RPMI8226 (cell line): ENCODE measurements around the gene YARS1.

Source experiments
- DNase-seq: peaks from one replicate; pipeline ENCODE4 v3.0.0-alpha.2; 2015

YARS1 gene

DNA sequence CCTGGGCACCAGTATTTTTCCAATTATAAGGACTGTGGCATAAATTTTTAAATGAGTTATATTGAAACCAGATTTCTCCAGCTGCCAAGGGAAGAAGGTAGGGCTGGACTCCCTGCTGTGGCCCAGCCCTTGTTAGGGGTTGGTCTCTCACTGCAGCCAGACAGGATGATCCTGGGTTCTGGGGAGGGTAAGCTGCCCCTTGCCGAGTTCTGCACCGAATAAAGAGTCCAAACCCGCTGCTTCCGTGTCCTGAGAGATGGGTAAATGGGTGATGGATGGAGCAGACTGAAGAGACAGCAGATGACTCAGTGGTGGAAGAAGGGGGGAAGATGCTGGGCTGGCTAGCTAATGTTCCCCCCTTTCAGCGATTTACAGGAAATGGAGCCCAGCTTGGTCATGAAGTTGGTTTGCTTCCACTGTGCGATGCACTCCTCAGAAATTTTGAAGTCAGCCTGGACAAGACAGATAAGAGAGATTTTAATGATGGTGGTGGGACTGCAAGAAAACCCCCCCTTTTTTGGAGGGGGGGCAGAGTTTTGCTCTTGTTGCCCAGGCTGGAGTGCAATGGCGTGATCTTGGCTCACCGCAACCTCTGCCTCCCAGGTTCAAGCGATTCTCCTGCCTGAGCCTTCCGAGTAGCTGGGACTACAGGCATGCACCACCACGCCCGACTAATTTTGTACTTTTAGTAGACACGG lies 41.4 kb downstream of the YARS1 start:
- DNase-seq = no peak

DNA sequence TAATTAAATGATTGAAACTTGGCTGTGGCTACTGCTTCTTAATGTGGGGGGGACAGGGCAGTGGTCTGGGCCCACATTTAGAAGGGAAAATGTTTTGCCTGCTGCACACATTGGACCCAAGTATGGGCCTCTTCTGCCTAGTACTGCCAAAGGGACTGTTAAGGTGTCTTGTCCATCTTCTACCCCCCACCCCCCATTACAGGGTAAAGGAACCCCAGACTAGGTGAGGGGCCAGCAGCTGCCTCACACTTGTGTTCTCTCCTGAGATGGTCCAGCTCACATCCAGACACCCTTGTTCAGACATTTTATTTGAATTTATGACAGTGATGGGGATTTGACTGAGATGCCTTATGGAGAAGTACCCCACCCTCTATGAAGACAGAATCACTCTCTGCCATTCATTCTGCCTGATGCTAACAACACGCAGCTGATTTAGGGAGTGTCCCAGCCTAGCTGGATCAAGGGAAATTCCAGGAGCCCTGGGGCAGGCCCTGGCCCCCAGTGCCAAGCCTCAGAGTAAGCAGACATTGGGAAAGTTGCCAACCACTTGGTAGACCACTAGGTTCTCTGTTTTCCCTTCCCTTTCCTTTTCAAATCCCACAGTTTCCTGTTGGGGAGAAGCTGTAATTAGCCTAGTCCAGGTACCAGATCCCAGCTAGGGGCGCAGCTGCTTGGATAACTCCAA lies 42.1 kb downstream of the YARS1 start:
- DNase-seq = no peak

DNA sequence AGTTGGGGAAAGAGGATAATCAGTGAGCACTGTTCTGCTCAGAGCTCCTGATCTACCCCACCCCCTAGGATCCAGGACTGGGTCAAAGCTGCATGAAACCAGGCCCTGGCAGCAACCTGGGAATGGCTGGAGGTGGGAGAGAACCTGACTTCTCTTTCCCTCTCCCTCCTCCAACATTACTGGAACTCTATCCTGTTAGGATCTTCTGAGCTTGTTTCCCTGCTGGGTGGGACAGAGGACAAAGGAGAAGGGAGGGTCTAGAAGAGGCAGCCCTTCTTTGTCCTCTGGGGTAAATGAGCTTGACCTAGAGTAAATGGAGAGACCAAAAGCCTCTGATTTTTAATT lies 42.7 kb downstream of the YARS1 start:
- DNase-seq = no peak

DNA sequence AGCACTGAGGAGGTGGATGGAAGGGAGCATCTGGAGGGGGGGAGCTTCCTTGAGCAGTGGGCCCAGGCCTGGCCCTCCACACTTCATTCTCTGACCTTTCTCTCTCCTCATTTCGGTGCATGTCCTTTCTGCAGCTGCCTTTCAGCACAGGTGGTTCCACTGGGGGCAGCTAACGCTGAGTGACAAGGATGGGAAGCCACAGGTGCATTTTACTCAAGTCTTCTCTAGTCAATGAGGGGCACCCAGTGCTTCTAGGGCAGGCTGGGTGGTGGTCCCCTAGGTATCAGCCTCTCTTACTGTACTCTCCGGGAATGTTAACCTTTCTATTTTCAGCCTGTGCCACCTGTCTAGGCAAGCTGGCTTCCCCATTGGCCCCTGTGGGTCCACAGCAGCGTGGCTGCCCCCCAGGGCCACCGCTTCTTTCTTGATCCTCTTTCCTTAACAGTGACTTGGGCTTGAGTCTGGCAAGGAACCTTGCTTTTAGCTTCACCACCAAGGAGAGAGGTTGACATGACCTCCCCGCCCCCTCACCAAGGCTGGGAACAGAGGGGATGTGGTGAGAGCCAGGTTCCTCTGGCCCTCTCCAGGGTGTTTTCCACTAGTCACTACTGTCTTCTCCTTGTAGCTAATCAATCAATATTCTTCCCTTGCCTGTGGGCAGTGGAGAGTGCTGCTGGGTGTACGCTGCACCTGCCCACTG lies 43.2 kb downstream of the YARS1 start:
- DNase-seq = no peak

DNA sequence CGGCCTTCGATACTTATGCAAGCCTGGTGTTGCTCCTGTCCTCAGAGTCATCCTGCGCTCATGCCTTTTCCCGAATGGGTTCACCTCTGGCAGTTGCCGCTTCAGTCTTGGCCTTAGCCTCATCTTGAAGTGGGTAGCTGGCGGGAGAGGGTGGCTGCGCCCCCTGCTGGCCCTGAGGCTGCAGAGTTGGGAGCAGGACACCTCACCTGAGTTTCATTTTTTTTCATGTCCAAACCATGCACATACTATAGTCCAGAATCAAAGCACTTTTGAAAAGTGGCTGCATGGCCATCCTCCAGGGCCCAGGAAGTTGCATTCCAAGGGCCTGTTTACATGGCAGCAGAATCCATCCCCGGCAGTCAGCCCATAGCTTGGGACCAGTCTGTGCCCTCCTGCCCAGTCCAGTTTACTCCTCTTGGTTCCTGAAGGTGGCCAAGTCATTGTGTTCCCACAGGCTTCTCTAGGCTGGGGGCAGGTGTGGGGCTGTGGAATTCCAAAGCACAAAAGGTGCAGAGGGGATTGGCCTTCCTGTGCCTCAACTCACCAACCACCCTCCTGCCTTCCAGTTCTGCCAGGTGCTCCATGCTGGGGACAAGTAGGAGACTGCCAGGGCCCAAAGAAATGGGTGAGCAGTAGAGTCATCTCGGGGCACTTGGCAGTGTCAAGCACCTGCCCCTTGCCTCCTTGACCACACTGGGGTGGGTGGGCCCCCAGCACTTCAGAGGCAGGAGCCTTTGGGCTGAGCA lies 44.0 kb downstream of the YARS1 start:
- peak; percentile 89 for DNase-seq

DNA sequence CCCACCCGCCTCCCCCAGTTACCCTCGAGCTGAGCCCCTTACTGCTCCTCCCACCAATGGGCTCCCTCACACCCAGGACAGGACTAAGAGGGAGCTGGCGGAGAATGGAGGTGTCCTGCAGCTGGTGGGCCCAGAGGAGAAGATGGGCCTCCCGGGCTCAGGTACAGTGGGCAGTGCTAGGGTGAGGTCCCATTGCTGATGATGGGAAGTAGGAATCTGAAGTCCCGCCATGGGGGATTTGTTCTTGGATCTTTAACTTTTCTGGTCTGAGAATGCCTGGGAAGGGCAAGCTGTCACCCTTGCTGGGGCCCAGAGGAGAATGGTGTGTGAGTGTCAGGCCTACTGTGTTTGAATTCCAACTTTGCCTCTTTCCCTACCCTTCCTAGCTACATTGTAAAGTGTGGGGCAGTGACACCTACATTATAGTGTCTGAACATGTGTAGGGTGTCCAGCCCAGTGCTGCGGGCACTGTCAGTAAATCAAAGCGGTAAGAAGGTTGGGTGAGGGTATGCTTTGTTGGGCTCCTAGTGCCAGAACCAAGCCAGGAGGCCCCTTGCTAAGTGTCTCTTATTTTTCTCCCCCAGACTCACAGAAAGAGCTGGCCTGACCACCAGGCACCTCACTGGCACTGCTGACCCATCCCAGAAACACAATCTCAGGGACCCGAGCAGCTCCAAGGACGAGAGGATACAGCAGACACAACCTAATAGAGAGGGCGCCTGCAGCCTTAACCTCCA lies 44.7 kb downstream of the YARS1 start:
- no peak for DNase-seq

DNA sequence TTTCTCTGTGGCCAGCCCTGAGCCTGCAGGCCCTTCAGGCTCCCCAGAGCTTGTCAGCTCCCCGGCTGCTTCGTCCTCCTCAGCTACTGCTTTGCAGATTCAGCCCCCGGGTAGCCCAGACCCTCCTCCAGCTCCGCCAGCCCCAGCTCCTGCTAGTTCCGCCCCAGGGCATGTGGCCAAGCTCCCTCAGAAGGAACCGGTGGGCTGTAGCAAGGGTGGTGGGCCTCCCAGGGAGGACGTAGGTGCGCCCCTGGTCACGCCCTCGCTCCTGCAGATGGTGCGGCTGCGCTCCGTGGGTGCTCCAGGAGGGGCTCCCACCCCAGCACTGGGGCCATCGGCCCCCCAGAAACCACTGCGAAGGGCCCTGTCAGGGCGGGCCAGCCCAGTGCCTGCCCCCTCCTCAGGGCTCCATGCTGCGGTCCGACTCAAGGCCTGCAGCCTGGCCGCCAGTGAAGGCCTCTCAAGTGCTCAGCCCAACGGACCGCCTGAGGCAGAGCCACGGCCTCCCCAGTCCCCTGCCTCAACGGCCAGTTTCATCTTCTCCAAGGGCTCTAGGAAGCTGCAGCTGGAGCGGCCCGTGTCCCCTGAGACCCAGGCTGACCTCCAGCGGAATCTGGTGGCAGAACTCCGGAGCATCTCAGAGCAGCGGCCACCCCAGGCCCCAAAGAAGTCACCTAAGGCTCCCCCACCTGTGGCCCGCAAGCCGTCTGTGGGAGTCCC lies 45.4 kb downstream of the YARS1 start:
- no peak for DNase-seq

DNA sequence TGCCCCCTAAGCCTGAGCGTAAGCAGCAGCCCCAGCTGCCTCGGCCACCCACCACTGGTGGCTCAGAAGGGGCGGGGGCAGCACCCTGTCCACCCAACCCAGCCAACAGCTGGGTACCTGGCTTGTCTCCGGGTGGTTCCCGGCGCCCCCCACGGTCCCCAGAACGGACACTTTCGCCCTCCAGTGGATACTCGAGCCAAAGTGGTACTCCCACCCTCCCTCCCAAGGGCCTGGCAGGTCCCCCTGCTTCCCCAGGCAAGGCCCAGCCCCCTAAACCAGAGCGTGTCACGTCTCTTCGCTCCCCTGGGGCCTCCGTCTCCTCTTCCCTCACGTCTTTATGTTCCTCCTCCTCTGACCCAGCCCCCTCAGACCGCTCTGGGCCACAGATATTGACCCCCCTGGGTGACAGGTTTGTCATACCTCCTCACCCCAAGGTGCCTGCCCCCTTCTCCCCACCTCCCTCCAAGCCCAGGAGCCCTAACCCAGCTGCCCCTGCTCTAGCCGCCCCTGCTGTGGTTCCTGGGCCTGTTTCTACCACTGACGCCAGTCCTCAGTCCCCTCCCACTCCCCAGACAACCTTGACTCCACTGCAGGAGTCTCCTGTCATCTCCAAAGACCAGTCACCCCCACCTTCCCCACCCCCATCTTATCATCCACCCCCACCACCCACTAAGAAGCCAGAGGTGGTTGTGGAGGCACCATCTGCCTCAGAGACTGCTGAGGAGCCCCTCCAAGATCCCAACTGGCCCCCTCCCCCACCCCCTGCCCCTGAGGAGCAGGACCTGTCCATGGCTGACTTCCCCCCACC lies 46.2 kb downstream of the YARS1 start:
- no peak for DNase-seq

DNA sequence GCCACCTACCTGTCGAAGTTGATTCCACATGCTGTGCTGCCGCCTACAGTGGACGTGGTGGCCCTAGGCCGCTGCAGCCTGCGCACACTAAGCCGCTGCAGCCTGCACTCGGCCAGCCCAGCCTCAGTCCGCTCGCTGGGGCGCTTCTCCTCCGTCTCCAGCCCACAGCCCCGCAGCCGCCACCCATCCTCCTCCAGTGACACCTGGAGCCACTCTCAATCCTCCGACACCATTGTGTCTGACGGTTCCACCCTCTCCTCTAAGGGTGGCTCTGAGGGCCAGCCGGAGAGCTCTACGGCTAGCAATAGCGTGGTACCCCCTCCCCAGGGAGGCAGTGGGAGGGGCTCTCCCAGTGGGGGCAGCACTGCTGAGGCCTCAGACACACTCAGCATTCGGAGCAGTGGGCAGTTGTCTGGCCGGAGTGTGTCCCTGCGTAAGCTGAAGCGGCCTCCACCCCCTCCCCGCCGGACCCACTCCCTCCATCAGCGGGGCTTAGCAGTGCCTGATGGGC lies 46.9 kb downstream of the YARS1 start:
- DNase-seq = no peak

DNA sequence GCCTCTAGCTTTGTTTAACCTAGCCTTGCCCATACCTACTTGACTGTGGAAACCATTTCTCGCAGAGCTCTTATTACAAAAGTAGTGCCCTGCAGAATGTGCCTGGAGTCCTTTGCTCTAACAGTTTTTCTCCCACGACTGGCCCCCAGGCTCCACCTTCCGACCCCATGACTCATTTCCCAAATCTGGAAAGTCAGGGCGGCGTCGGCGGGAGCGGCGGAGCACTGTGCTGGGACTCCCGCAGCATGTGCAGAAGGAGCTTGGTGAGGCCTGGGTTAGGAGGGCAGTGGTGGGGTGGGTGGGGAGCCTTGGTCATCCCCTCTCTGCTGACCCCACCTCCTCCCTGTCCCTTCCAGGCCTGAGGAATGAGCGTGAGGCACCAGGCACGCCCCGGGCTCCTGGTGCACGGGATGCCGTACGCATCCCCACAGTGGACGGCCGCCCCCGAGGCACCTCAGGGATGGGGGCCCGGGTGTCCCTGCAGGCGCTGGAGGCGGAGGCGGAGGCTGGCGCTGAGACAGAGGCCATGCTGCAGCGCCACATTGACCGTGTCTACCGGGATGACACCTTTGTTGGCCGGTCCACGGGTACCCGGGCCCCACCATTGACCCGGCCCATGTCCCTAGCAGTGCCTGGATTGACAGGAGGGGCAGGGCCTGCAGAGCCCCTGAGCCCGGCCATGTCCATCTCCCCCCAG lies 47.5 kb downstream of the YARS1 start:
- DNase-seq = no peak

DNA sequence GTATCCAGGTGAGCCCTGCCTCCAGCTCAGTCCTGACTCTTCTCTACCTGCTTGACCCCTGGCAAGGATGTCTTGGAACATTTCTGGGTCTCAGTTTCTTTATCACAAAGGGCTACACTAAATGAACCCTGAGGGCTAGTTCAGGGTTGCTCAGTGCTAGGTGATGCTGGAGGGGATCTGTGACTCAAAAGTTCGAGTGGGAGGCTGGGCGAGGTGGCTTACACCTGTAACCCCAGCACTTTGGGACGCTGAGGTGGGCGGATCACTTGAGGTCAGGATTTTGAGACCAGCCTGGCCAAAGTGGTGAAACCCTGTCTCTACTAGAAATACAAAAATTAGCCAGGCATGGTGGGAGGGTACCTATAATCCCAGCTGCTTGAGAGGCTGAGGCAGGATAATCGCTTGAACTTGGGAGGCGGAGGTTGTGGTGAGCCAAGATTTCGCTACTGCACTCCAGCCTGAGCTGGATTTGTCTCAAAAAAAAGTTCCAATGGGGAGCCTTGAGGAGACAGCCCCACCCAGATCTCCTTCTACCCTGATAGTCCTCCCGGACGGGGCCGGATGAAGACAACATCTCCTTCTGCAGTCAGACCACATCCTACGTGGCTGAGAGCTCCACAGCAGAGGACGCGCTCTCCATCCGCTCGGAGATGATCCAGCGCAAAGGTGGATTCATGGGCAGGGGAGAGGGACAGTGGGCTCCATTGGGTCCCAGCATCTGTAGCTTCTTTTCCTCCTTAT lies 48.9 kb downstream of the YARS1 start:
- DNase-seq = no peak

DNA sequence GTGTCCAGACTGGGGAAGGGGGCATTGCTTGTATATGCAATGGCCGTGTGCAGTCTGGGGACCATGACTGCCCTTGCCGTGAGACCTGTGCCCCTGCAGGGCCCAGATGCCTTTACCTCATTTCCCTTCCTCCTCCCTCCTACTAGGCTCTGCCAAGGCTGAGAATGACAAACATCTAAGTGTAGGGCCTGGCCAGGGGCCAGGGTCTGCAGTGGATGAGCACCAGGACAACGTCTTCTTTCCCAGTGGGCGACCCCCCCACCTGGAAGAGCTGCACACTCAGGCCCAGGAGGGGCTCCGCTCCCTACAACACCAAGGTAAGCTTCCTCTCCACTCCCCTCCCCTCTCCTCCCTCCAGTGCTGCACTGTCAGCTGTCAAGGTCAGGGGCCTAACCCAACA lies 49.5 kb downstream of the YARS1 start:
- DNase-seq = no peak

DNA sequence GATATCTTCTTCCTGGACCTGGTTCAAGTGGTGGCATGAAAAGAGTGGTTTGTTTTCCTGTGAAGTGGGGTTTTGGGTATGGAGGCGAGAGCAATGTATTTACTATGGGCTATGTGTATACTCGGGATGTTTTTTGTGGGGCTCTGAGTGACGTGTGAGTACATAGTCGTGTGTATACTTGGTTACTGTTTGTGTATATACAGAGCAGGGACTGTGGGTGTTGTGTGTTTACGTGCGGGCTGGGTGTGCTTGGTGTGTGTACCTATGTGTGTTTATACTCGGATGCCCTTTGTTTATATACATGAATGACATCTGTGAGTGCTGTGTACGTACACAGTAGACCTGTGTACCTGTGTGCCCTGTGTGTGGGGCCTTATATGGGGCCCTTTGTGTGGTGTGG lies 50.0 kb downstream of the YARS1 start:
- no peak for DNase-seq

DNA sequence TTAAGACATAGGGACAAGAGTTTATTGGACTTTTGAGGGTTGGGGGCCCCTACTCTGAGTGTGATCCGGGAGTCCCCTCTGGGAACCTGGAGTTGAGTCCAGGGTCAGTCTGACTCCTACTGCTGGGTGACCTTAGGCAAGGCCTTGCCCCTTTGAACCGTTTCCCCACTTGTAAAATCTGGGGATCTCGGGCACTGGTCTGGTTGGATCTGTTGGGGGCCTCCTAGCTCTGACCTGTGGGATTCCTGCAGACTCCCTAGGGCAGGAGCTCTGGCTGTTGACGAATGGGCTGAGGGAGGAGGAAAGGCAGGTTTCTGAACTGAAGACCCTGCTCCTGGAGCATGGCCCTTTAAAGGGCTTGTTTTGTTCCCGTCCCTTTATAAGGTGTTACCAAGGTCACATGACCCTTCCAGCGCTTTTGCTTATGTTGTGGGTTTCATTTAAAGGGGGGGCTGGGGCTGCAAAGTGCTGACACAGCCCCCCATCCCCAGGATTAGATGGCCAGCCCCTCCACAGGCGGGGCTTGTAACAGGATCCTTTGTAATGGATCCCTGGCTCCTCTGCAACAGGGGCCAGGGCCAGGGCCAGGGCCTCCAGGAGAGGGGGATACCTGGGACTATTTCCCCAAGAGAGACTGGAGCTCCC lies 50.7 kb downstream of the YARS1 start:
- peak; percentile 65 for DNase-seq

DNA sequence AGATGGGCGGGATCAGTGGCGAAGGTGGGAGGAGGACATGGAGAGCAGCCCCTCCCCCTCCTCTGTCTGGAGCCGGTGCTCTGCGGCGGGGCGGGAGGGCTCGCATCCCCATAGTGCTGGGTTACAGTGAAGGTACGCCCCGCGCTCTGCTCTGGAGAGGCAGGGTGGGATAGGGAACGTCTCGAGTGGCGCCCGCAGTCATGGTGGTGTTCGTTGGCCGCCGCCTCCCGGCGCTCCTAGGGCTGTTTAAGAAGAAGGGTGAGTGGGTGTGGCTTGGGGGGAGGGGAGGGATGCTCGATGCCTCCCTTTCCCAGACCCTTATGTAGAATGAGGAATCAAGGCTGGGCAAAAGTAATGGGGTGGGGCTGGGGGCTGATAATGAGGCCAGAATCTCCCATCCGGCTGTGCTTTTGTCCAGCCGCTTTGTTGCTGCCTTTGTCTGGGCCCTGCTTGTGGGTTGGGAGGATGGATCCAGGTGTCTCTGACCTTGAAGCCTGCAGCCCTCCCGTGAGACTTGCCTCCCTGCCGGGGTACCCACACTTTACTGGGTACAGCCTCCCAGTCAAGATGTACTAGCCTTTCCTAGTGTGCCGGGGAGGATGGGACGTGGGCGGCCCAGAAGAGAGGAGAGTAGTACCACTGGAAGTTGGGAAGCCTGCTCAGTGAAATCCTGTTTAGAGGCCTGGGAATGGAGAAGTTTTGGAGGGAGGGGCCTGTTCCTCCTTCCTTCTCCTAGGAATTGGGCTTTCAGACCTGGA lies 51.4 kb downstream of the YARS1 start:
- DNase-seq = no peak

DNA sequence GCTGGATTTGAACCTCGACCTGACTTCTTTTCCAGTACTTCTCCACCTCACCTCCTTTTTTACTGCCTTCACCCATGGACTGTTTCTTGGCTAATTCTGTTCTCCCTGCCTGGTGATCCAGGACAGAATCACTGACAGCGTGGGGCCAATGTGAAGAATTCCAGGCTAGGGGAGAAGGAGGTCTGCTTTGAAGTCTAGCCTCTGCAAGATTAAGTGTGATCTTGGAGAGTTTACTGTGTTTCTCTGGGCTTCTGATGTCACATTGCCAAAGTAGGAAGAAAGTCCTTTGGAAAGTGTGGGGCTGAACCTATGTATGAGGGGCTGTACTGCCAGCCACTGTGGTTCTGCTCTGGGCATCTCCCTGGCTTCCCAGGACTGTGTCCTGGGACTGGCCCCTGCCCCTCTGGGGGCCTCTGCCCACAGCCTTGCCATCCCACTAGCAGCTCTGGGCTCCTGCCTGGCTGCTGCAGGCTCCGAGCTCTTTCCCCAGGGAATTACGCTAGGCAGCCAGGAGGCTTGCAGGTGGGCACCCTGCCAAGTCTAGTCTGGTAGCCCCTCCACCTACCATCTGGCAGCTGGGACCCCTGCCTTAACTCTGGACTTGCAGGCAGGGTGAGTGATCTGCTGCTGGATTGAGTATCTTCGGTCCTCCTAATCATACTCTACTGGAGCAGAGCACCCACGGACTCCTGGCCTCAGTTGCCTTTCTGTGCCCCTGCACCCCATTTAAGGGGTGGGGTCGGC lies 52.2 kb downstream of the YARS1 start:
- DNase-seq = no peak

DNA sequence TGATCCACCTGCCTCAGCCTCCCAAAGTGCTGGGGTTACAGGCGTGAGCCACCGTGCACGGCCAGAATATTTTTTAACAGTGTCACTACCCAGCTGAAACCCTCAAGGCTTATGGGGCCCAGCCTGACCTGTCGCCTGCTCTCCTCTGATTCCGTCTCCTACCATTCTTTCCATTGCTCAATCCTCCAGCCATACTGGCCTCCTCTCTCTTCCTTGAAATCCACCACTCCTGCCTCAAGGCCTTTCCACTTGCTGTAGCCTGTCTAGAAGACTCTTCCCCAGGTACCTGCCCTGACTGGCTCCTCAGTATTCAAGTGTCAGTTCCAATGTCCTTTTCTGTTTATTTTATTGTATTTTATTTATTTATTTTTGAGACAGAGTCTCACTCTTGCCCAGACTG lies 53.9 kb downstream of the YARS1 start:
- no peak for DNase-seq

DNA sequence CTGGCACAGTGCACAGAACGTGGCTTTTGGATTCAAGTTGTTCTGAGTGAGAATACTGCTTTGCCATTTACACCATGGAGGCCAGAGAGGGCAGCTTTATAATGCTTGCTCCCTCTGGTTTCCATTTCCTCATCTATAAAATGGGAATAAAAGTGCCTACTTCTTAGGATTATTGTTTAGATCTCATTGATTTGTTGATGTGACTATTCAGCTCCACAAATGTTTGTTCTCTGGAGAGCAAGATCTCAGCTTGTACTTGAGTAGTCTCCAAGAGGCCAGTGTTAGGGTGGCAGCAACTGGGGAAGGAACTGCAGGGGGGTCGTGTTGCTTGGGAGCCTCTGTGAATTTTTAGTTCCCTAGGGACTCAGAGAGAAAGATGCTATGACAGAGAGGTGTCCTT lies 55.2 kb downstream of the YARS1 start:
- no peak for DNase-seq
